Sigmoid colon (tissue), 4 donors: ENCODE measurements around the gene CRIP2.

Experiments
- POLR2AphosphoS5 ChIP-seq, 4 donors: sonication (generic); formaldehyde crosslinking; IDR thresholded peaks; one replicate each; pipeline ENCODE4 v1.6.1; 2017; ENCODE audit warnings: antibody characterized with exemption in 4 of 4
- TF ChIP-seq, protein P1 (sequence below), 4 experiments: fragments of 450-650 bp in 3 of 4; fragments of 200-600 bp in 1 of 4; IDR thresholded peaks; one replicate each; pipeline ENCODE4 v1.5.1; 2016 to 2019; ENCODE audit warnings: antibody characterized with exemption in 4 of 4, mild to moderate bottlenecking in 3 of 4, moderate library complexity in 2 of 4

DNA sequence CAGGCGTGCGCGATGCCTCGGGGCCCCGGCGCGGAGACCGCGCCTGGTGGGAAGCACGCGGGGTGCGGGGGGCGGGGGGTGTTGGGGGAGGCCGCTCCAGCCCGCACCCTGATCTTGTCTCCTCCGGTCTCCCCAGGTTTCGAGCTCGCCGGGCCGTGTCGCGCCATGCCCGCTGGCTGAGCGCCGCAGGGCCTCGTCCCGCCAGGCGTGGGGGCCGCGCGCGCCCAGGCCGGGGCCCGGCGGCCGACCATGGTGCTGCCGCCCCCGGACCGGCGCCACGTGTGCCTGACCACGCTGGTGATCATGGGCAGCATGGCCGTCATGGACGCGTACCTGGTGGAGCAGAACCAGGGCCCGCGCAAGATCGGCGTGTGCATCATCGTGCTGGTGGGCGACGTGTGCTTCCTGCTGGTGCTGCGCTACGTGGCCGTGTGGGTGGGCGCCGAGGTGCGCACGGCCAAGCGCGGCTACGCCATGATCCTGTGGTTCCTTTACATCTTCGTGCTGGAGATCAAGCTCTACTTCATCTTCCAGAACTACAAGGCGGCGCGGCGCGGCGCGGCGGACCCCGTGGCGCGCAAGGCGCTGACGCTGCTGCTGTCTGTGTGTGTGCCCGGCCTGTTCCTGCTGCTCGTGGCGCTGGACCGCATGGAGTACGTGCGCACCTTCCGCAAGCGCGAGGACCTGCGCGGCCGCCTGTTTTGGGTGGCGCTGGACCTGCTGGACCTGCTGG is 54.1 kb downstream of the CRIP2 start:
- no peak for TF ChIP-seq POLR2AphosphoS5 (IDR thresholded peaks at IDR 0.05)
- TF ChIP-seq, protein P1, sequence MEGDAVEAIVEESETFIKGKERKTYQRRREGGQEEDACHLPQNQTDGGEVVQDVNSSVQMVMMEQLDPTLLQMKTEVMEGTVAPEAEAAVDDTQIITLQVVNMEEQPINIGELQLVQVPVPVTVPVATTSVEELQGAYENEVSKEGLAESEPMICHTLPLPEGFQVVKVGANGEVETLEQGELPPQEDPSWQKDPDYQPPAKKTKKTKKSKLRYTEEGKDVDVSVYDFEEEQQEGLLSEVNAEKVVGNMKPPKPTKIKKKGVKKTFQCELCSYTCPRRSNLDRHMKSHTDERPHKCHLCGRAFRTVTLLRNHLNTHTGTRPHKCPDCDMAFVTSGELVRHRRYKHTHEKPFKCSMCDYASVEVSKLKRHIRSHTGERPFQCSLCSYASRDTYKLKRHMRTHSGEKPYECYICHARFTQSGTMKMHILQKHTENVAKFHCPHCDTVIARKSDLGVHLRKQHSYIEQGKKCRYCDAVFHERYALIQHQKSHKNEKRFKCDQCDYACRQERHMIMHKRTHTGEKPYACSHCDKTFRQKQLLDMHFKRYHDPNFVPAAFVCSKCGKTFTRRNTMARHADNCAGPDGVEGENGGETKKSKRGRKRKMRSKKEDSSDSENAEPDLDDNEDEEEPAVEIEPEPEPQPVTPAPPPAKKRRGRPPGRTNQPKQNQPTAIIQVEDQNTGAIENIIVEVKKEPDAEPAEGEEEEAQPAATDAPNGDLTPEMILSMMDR (IDR thresholded peaks at IDR 0.05) = no peak
